Measurements from ENCODE around the gene DKC1.

The DKC1 gene

DNA sequence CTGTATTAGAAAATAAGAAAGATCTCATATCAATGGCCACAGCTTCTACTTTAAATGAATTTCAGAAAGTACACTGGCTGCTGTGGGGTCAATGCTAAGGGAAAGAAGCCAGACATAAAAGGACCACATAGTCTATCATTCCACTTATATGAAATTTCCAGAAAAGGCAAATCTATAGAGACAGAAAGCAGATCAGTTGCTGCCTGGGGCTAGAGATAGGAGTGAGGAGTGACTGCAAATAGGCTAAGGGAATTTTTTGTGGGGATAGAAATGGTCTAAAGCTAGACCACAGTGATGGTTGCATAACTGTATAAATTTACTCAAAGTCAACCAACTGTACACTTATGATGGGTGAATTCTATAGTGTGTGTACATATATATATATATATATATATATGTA, 20.1 kb upstream of the DKC1 start:
- Histone ChIP-seq H3K27me3 (ENCODE audit: insufficient read depth, poor library complexity, severe bottlenecking) (no peaks in the 10 kb centered on the region), H3K27ac (replicated peaks) (no peak overlapping the region), H3K4me3 (replicated peaks; ENCODE audit: insufficient read depth, low read length) (no peak overlapping the region)
- TF ChIP-seq GABPA (IDR thresholded peaks at IDR 0.05; ENCODE audit: low read depth), result no peak
- TF ChIP-seq, protein P1, sequence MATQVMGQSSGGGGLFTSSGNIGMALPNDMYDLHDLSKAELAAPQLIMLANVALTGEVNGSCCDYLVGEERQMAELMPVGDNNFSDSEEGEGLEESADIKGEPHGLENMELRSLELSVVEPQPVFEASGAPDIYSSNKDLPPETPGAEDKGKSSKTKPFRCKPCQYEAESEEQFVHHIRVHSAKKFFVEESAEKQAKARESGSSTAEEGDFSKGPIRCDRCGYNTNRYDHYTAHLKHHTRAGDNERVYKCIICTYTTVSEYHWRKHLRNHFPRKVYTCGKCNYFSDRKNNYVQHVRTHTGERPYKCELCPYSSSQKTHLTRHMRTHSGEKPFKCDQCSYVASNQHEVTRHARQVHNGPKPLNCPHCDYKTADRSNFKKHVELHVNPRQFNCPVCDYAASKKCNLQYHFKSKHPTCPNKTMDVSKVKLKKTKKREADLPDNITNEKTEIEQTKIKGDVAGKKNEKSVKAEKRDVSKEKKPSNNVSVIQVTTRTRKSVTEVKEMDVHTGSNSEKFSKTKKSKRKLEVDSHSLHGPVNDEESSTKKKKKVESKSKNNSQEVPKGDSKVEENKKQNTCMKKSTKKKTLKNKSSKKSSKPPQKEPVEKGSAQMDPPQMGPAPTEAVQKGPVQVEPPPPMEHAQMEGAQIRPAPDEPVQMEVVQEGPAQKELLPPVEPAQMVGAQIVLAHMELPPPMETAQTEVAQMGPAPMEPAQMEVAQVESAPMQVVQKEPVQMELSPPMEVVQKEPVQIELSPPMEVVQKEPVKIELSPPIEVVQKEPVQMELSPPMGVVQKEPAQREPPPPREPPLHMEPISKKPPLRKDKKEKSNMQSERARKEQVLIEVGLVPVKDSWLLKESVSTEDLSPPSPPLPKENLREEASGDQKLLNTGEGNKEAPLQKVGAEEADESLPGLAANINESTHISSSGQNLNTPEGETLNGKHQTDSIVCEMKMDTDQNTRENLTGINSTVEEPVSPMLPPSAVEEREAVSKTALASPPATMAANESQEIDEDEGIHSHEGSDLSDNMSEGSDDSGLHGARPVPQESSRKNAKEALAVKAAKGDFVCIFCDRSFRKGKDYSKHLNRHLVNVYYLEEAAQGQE (IDR thresholded peaks at IDR 0.05; ENCODE audit: insufficient replicate concordance, low read depth), result no peak
- TF ChIP-seq SPI1 (IDR thresholded peaks at IDR 0.05; ENCODE audit: borderline replicate concordance, low read depth), result no peak
- TF ChIP-seq, protein P2, sequence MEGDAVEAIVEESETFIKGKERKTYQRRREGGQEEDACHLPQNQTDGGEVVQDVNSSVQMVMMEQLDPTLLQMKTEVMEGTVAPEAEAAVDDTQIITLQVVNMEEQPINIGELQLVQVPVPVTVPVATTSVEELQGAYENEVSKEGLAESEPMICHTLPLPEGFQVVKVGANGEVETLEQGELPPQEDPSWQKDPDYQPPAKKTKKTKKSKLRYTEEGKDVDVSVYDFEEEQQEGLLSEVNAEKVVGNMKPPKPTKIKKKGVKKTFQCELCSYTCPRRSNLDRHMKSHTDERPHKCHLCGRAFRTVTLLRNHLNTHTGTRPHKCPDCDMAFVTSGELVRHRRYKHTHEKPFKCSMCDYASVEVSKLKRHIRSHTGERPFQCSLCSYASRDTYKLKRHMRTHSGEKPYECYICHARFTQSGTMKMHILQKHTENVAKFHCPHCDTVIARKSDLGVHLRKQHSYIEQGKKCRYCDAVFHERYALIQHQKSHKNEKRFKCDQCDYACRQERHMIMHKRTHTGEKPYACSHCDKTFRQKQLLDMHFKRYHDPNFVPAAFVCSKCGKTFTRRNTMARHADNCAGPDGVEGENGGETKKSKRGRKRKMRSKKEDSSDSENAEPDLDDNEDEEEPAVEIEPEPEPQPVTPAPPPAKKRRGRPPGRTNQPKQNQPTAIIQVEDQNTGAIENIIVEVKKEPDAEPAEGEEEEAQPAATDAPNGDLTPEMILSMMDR (IDR thresholded peaks at IDR 0.05; ENCODE audit: insufficient read depth, low read length), result no peak
- TF ChIP-seq POLR2AphosphoS5 (IDR thresholded peaks at IDR 0.05; ENCODE audit: low read depth), result no peak
- no peak for DNase-seq (ENCODE audit: low read depth in 1 of 2, low spot score in 1 of 2)

DNA sequence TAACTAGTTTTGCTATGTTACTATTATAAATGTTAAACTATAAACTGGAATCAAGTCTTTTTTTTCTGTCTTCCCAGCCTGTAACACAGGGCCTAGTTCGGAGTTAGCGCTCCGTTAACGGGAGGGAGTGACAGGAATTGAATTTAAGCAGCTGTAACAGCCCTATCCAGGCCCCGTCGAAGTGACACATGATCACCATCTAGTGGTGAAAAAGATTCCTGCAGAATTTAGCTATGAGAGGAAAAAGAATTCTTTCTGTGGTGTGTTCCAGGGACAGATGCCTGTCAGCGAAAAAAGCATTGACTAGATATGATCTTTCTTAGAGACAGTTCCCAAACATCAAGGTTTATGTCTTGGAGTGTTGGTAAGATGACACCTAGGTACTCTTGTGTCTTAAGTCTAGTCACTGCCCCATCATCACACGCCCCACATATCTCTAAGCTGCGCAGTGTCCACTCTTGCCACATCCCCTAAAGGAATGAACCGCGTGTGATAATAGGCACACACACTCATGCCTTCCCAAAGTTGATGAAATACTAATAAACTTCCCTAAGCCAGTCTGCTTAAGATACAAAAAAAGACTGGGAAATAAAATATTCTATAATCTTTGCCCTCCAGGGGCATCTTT, 13.8 kb upstream of the DKC1 start:
- H3K27ac ChIP-seq (replicated peaks), result no peak overlapping the region; the same call in 1 of the 2 replicates
- TF ChIP-seq, protein P2 (IDR thresholded peaks at IDR 0.05; ENCODE audit: insufficient read depth, low read length), result peak; percentile 32
- TF ChIP-seq GABPA (IDR thresholded peaks at IDR 0.05; ENCODE audit: low read depth), result no peak
- peak in 1 of 2 experiments; percentile 75 for DNase-seq (ENCODE audit: low read depth in 1 of 2, low spot score in 1 of 2)
- no peaks in the 10 kb centered on the region for H3K27me3 ChIP-seq (ENCODE audit: insufficient read depth, poor library complexity, severe bottlenecking)
- peak overlapping the region; percentile 15 for H3K4me3 ChIP-seq (replicated peaks; ENCODE audit: insufficient read depth, low read length)

DNA sequence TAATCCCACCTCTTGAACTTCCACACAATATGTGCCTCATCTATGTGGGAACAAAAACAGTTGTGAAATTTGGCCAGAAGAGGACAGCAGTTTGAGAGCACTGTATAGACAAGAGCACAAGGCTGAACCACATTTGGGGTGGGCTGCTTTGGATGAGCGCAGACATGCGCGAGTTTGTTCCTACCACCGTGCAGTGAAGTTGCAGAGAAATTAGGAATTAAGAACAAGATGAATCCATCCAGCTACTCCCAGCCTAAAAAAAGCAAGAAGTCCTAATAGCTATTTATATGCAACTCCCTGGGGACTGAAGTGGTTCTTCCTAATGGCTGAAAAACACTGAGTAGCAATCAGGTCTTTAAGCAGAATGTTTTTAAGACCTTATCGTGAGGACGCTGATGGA, 12.8 kb upstream of the DKC1 start:
- DNase-seq (ENCODE audit: low read depth in 1 of 2, low spot score in 1 of 2), result no peak
- H3K4me3 ChIP-seq (replicated peaks; ENCODE audit: insufficient read depth, low read length), result peak overlapping the region; percentile 60
- TF ChIP-seq, protein P2 (IDR thresholded peaks at IDR 0.05; ENCODE audit: insufficient read depth, low read length), result no peak
- TF ChIP-seq, protein P1 (IDR thresholded peaks at IDR 0.05; ENCODE audit: insufficient replicate concordance, low read depth), result no peak
- TF ChIP-seq SPI1 (IDR thresholded peaks at IDR 0.05; ENCODE audit: borderline replicate concordance, low read depth) (no peak), POLR2AphosphoS5 (IDR thresholded peaks at IDR 0.05; ENCODE audit: low read depth) (no peak), GABPA (IDR thresholded peaks at IDR 0.05; ENCODE audit: low read depth) (no peak)
- H3K27ac ChIP-seq (replicated peaks), result peak overlapping the region; percentile 86
- no peaks in the 10 kb centered on the region for H3K27me3 ChIP-seq (ENCODE audit: insufficient read depth, poor library complexity, severe bottlenecking)

Measured in HL-60 (cell line).